ENCODE measurements around the gene FCSK.
"Not testable (repeated sequence)": the region's sequence is repeated elsewhere in the genome, so short reads cannot be mapped to it uniquely, and the experiment has no call there.

Gene FCSK

DNA sequence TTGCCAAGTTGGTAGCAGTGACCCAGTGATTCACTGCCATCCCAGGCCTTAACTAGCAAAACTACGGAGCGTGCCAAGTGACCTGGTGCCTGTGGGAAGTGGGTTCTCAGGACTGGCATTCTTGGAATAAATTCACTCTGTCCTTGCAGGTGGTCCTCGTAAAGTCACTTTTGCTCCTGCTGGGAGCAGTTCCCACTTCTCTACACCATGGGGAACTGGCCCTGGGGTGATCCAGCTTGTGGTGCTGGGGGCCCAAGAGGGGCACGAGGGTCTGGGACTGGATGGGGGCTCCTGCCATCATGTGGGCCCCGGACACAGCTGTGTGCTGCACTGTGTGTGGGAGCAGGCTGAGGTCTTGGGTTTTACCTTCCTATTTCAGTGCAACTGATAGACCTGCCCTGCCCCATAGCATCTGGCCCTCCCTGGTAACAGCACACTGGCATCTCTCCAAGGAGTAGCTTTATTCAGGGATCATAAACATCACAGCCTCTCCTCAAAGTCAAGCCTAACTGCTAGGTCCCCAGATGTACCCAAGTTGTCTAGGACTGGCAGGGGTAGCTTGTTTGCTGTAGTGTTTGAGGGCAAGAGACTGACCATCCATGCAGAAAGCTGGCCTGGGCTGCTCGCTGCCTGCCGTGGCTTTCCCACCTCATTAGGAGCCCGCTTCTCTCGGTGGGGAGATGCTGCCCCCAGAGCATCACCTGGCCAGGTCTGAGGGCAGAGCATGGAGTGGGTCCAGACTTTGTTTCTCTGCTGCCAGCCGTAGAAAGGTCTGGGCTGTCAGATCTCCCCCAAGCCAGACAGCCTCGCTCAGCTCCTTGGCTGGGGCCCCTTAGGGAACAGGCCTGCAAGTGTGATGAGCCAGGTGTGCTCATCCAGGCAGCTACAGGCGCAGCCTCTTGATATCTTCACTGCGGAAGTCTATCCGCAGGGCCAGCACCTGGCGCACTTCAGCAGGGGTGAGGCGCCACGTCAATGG is 26.0 kb downstream of the FCSK start:
- no peak for DNase-seq

DNA sequence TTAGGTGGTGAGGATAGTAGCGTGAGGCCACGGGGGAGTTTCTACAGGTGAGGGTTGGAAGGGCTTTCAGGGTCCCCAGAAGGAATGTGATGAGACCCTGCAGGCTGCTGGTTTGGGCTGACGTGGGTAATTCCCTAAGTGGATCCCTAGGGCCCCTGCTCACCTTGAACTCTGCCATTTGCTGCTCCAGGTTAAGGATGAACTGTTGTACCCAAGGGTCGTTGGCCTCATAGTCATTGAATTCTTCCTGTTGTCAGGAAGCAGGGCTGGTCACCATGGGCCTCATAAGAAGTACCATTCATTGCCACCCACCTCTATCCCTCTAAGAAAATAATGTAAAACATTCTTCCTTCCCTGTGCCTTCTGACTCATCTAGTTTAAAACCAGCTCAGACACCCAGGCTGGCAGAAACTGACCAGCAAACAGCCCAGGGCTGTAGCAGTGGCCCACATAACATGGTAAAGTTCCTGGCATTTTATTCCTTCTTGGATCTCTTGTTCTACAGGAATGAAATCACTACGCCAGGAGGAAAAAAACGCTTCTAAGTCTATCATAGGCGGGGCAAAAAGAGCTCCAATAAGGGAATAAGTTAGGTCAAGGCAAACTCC is 27.6 kb downstream of the FCSK start:
- DNase-seq, result no peak

DNA sequence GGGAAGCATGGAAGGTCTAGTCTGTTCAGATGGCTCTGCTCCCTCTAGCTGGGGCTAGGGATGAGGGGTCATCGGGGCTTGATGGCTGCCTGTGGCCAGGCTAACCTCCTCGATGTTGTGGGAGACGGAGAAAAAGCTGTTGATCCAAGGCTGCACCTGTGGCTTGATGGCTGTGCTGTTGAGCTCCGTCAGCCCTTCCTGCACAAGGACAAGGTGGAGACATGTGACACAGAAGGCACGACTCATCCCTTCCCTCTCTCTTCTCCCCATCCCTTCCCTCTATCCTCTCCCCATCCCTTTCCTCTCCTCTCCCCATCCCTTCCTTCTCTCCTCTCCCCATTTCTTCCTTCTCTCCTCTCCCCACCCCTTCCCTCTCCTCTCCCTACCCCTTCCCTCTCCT is 28.2 kb downstream of the FCSK start:
- DNase-seq, result no peak

DNA sequence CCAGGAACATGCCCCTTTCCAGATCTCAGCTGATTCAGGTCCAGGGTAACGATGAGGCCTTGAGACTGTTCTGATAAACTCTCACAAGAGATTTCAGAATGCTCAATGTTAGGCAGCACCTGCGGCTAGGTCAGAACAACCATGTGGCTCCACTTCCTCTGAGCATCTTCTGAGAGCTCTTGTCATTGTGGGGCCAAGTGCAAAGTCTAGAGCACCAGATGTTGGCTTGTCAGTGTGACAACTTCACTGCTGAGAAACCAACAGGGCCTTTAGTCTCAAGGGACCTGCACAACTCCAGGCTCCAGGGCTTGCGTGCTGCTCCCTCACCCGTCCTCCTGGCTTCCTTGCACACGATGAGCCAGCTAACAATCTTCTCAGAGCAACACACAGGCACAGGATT is 29.0 kb downstream of the FCSK start:
- DNase-seq, result no peak

DNA sequence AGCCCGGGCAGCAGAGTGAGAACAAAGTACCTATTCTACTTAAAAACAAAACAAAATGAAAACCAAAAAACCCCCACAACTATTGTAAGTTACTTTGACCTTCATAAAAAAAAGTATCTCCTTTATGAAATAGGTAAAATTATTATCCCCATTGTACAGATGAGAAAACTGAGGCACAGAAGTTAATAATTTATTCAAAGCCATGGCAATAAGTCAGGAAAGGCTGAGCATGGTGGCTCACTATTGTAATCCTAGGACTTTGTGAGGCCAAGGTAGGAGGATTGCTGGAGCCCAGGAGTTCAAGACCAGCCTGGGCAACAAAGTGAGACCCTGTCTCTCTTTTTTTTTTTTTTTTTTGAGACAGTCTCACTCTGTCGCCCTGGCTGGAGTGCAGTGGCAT is 30.5 kb downstream of the FCSK start:
- DNase-seq, result no peak

DNA sequence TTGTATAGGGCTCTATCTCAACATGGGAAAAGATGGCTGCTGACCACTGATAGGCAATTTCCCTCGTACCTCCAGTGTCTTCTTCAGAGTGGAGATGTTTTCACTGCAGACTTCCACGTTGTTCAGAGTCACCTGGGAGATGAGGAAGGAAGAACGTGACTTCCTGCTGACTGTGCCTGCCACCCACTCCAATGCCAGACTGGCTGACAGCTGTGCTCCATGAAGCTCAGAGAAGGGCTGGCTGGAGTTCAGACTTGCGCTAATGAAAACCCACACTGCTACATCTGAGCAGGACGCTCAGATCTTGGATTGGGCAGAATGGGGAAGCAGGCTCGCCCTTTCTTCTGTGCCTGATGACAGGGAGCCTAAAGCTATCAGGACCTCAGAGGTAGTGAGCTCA is 35.9 kb downstream of the FCSK start:
- no peak for DNase-seq

DNA sequence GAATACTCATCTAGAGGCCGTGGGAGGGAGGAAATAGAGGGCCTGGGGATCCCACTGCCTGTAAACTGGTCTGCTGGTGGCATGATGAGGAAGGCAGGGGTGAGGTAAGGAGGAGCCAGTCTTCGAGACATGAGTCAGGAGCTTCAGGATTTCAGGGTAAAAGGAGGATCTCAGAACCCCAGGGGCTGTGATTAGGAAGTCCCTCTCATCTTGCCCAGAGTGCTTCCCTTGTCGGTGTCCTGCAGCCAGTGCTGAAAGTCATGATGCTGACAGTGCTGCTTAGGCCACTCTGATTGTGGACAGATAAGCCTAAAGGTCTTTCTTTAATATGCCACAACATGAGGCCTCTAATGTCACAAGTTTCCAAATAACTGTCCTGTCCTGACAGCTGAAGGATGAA is 39.4 kb downstream of the FCSK start:
- no peak for DNase-seq

DNA sequence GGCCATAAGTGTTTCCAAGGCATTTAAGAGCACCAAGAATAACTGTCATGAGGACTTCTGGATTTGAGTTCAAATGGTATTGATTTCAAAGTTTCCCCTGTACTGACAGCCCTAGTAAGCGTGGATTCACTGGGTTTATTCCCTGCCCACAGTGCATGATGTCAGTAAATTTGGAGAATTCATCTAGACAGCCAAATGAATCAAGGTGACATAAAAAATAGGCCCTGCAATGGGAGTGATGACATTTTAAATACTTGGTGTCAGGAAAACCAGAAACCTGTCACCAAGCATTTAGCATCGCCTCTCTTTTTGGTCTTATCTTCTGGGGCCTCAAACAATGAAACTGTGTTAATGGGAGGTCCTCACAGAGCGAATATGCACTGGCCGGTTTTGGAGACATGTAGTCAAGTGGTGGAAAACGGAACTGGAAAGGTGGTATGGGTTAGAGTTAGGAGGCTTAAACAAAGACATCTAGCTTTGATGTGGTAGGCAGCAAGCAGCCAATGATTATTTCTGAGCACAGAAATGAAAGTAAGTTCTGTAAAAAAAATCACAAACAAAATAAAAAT is 39.9 kb downstream of the FCSK start:
- no peak for DNase-seq

DNA sequence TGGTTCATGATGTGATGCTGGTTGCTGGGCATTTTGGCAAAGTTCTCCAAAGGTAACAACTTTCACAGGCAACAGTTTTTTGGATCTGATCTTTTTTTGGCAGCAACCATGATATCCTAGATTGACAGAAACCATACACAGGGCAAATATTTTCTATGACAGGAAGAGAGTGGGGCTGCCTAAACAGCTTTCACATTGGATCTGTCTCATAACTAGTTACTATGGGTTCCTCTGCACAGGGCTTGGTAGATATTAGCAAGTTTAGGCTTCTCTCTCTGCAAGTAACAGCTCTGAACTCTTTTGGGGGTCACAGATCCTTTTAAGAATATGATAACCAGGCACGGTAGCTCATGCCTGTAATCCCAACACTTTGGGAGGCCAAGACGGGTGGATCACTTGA is 40.4 kb downstream of the FCSK start:
- no peak for DNase-seq

DNA sequence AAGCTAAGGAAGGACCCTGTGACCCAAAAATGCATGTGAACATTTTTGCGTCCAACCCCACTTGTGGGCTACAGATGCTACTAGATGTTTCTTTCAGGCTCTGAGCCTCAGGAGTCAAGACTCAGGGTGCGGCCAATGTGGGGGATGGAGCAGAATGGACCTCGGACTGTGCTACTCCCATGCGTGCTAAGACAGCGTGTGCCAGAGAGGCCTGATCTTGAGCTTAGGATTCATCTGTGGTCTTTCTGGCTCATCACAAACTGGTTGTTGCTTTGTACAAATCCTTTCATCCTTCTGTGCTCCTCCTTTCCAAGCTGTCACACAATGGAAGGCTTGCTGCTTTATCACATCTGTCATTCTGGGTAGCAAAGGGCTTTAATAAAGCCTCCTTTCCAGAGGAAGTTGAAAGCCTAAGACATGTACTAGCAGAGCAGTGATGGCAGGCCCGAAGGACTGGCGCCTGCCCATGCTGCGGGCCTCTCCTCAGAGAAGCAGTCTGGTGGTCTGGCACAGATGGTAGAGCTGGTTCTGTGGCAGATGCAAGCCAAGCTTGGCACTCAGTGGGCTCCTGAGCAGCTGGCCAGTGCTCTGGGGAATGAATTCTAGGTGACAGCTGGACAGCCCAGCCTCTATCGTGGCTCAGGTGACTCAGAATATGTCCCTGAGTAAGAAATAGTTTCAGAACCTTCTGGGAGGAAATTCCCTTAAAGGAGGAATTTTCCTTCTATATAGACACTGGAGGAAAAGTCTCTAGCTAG is 41.2 kb downstream of the FCSK start:
- DNase-seq, result no peak

DNA sequence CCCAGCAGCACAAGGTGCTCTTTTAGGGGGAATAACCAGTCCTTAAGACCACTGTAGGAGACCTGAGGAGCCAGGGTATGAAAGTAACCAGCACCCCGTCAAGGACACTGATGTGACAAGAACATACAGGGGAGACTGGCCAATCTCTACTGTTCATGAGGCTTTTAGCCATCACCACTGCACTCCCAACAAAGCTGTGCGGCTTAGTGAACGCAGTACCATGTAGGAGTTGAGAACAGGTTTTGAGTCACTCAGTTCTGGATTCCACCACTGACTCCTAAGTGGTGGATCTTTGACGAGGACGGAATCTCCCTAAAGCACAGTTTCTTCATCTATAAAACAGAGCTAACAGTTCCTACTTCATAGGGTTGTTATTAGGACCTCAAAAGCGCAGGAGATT is 42.1 kb downstream of the FCSK start:
- no peak for DNase-seq

DNA sequence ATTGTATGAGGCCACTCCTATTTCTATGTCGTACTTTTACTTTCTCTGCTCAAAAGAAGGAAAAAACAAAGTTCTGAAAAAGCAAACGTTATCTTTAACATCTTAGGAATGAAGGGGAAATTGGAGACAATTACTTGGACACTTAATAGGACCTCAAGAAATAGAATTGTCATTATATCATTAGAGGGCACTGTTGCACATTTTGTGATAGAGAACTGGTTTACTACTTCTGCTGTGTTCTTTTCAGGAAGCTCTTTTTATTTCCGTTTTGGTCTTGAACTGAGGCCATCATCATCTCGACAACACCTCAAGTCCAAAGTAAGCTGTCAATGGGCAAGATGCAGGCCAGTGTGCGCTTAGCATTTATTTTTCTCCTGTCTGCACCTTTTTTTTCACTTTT is 54.4 kb downstream of the FCSK start:
- no peak for DNase-seq

DNA sequence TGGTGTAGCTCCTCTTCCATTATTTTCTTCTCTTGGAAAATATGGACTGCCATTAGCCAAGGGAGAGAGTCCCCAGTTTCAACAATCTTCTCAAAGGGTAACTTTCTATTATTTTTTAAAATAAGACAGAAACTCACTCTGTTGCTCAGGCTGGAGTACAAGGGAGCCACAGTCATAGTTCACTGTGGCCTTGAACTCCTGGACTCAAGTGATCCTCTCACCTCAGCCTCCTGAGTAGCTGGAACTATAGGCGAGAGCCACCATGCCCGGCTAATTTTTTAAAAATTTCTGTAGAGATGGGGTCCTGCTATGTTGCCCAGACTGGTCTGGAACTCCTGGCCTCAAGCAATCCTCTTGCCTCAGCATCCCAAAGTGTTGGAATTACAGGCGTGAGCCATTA is 55.8 kb downstream of the FCSK start:
- DNase-seq, result no peak

DNA sequence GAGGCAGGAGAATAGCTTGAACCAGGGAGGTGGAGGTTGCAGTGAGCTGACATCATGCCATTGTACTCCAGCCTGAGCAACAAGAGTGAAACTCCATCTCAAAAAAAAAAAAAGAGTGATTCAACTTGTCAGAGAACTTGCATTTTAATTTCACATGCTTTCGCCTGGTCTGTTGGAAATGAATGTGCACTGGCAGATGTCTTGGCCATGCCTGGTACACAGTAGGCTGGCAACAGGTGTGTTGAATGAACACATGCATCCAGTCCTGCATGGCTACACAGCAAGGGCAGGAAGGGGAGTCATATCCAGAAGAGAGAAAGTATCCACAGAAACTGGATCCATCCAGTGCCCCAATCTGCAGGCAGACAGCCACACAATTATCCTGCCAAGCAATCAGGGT is 57.4 kb downstream of the FCSK start:
- DNase-seq, result no peak

DNA sequence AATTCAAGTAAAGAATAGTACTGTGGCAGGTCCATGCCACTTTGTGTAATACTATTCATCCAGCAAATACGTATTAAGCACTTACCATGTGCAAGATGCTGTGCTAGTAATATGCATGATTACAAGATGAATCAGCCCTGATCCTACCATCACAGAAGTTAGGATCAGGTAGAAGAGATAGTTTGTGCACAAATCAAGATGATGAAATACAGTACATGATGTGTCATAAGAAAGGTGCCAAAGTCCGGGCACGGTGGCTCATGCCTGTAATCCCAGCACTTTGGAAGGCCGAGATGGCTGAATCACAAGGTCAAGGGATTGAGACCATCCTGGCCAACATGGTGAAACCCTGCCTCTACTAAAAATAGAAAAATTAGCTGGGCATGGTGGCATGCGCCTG is 58.1 kb downstream of the FCSK start:
- no peak for DNase-seq

DNA sequence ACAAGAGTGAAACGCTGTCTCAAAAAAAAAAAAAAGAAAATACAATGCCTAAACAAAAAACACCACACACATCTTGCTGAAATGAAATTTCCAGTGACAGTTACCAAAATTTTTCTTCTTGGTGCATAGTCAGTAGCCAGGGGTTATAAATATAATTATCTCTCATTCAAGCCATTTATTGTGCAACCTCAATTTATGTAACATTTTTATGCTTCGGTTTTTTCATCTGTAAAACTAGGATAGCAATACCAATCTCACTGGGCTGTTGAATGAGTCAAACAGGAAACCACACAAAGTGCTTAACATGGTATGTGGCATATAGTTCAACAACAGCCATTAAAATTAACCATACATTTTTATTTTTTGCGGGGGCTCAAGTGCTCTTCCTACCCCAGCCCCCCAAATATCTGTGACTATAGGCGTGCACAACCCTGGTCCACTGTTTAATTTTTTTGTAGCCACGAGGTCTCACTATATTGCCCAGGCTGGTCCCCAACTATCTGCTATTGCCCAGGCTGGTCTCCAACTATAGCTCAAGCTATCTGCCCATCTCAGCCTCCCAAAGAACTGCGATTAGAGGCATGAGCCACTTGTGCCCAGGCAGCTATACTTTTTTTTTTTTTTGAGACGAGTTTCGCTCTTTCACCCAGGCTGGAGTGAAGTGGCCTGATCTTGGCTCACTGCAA is 66.4 kb downstream of the FCSK start:
- DNase-seq, result no peak

DNA sequence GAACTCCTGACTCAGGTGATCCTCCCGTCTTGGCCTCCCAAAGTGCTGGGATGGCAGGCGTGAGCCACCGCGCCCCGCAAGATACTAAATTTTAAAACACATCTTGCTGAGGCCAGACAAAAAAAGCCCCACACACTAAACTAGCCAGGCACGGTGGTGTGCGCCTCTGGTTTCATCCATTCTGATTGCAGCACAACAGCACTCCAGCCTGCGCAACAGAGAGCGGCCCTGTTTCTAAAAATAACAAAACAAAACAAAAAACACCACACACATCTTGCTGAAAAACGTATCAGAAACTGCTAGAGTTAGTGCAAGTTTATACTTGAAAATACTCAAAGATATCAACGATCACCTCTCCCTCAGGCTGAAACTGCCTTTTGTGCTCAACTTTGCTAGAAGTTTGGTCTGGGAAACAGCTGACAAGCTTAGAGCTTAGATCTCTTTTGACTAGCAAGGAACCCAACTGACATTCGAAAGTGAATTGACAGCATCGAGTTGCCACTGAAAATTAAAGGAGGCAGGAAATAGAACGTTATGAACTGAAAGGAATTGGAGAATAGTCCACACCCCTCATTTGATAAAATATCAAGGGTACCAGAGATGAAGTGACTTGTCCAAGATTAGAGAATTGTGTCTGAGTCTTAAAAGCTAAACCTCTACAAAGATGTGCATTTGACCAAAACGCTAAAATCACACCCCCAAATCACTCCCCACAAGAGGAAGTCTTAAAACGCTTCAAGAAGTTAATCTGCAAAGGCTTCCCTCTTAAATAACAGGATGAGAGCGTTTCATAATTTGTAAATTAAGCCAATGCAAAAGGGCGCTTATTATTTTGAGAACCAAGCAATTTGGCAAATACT is 68.1 kb downstream of the FCSK start:
- DNase-seq, result no peak

DNA sequence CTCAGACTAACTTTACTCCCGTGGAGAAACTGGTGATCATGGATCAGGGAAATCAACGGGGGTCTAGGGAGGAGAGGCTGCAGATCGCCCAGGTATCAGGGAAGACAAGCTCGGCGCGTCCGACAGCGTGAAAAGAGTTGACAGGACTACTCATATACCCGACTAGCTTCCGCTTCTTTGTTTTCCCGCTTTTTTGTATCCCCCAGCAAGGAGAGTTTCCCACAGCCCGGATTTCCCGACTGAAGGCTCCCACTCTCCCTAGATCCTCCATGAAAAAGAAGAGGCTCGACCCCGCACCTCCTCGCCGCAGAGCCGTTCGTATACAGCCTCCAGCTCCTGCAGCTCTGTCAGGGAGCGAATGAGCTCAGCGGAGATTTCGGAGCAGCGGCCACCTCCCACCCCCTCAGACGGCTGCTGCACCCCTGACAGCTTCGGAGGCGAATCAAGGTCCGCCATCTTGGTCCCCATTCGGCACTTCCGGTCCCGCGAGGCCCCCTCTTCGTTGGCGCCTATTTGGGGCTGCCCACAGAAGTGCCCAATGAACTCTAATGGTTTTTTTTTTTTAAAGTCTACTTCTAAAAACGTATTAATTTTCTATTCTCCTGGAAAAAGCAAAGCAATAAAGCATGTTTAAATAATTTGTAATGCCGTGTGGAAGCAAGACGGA is 68.8 kb downstream of the FCSK start, which contains the start of gene COG4:
Gene COG4, minus strand, starts transcription at position 479 of the 667 bp plus-strand sequence. Its CDS starts 11 bp downstream, at position 468.
- peak; percentile 87 for DNase-seq

DNA sequence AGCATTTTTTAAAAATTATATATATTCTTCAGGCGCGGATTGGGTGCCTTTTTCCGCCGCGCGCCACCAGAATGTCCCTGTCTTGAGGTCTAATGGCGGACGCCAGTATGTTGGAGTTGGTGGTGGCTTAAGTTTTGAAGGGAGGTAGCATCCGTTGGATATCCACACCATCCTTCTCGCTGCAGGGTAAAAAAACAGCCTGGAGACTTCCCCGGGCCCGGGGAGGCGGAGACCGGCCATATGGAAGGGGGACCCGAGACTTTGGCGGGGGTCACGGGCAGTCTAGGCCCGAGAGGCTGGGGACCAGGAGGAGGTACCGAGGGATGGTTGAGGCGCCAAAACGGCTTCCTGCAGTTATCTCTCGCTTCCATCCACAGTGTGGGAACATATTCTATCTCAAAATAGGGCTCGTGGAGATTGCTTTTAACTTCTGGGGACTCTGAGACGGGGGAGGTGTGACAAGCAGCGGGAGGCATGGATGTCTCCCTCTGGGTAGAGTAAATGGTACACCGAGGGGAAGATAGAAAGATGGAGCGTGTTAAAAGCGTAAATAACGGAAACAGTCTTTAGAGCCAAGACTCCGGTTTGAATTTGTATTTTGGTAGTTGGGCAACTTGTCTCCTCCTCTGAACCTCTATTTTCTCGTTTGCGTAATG is 69.5 kb downstream of the FCSK start, which contains the start of gene SF3B3:
Gene SF3B3, plus strand, starts transcription at position 74 of the 656 bp plus-strand sequence. CDS start 2,841 bp downstream, outside the sequence.
- peak; percentile 87 for DNase-seq

DNA sequence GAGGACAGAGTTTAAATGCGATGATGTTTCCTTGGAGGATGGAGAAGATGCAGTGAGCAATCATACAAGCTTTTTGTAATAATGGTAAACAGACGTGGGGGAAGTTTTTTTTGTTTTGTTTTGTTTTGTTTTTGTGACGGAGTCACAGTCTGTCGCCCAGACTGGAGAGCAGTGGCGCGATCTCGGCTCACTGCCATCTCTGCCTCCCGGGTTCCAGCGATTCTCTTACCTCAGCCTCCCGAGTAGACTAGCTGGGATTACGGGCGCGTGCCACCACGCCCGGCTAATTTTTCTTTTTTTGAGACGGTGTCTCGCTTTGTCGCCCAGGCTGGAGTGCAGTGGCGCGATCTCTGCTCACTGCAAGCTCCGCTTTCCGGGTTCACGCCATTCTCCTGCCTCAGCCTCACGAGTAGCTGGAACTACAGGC is 70.0 kb downstream of the FCSK start:
- not testable (repeated sequence) for DNase-seq

Measured in NCI-H2107 (cell line).